Daoy (cell line): ENCODE data around the gene TPGS1. TPM values are rescaled to one million over a fixed set of nuclear protein-coding genes. Genes with fewer than 3 reads are reported as not detected.
A peak's percentile ranks its signal among the peaks of the same experiment; 100 is the strongest.

ENCODE experiments used
- DNase-seq: peaks from one replicate; pipeline ENCODE4 v3.0.0-alpha.2; 2015; ENCODE audit warnings: low read depth
- total RNA-seq: library from RNA; depleted of rRNA; stranded (reverse); fragments of >200 nt; shearing (Covaris generic); gene quantifications from 2 replicates; pipeline ENCODE4 v1.2.3, GENCODE V29; 2014; rRNA removed

The TPGS1 gene, protein sequence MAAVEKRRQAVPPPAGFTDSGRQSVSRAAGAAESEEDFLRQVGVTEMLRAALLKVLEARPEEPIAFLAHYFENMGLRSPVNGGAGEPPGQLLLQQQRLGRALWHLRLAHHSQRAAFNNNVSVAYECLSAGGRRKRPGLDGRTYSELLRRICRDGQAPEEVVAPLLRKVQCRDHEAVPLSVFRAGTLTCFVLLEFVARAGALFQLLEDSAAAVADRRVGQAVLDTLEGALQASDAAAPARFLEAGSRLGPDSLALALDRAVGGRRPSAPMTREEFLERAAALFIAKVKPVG
- total RNA-seq, result 54.9 and 58.9 TPM in 2 replicates

DNA sequence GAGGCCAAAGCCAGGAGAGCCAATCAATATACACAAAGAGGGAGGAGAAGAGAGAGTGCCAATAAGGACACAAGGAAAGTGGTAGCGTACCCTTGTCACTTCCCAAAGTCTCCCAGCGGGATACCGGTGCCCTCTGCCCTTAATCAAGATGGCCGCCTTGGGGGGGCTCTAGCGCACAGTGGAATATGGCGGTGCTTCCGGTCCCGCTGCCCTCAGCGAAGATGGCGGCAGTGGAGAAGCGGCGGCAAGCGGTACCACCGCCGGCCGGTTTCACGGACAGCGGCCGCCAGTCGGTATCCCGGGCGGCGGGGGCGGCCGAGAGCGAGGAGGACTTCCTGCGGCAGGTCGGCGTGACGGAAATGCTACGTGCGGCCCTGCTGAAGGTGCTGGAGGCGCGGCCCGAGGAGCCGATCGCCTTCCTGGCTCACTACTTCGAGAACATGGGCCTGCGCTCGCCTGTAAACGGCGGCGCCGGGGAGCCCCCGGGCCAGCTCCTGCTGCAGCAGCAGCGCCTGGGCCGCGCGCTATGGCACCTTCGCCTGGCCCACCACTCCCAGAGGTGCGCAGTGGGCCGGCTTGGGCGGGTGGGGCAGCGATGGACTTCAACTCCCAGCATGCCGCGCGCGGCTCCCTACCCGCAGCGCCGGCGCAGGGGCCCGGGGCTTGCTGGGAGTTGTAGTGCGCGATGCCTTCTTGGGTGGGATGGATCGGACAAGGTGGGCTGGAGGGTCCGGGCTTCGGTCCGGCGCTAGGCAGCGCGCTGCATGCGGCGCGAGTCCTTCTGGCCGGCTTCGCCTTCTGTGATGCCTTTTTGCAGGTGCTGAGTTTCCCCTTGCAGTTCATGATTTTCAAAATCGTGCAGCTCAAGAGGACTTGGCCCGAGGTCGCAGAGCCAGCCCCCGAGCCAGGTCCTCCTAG, at the start of gene TPGS1:
Gene TPGS1, plus strand, starts transcription at position 212 of the 918 bp plus-strand sequence. Its CDS starts 10 bp downstream, at position 222.
- DNase-seq, result peak; percentile 89

GRCh38 chr19:457636-458035, 49.7 kb upstream of the TPGS1 start:
- no peak for DNase-seq

GRCh38 chr19:458091-459042, 48.9 kb upstream of the TPGS1 start:
- DNase-seq, result no peak

- peak; percentile 44 for DNase-seq
These were observed 47.4 kb upstream of the TPGS1 start for GRCh38 chr19:459724-460511.

DNA sequence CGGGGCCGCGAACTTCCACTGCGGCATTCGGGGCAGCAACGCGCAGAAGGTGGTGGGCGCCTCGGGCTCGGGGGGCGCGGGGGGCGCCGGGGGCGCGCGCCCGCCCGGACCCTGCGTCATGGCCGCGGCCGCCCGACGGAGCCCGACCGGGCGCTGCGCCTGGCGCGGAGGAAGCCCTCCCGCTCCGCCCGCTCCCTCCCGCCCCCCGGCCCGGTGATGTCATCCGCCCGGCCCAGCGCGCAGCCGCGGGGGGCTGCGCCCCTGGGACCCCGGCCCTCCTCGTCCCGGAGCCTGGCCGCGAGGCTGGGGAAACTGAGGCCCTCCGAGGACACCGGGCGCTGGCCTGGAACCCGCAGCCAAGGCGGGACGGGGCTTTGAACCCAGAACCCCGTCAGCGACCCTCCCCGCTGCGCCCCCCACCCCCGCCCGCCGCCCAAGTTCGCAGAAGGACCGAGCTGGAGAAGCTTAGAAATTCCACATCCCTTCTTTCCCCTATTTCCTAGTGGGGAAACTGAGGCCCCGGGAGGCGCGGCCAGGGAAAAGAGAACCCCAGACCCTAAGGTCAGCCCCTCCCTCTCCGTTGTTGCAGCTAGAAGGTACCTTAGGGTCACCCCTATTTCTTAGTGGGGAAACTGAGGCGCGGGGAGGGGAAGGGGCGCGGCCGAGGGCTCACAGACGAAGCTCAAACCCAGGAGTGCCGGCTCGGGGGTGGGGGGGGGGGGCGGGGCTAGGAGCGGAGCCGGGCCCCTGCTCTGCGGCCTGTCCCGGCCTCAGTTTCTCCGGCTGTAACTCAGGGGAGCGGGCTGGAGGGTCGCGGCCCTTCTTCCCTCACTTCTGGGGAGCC, 46.2 kb upstream of the TPGS1 start, which contains the start of gene SHC2:
Gene SHC2, minus strand, starts transcription at position 157 of the 844 bp plus-strand sequence. Its CDS starts 37 bp downstream, at position 120.
- DNase-seq, result no peak

DNA sequence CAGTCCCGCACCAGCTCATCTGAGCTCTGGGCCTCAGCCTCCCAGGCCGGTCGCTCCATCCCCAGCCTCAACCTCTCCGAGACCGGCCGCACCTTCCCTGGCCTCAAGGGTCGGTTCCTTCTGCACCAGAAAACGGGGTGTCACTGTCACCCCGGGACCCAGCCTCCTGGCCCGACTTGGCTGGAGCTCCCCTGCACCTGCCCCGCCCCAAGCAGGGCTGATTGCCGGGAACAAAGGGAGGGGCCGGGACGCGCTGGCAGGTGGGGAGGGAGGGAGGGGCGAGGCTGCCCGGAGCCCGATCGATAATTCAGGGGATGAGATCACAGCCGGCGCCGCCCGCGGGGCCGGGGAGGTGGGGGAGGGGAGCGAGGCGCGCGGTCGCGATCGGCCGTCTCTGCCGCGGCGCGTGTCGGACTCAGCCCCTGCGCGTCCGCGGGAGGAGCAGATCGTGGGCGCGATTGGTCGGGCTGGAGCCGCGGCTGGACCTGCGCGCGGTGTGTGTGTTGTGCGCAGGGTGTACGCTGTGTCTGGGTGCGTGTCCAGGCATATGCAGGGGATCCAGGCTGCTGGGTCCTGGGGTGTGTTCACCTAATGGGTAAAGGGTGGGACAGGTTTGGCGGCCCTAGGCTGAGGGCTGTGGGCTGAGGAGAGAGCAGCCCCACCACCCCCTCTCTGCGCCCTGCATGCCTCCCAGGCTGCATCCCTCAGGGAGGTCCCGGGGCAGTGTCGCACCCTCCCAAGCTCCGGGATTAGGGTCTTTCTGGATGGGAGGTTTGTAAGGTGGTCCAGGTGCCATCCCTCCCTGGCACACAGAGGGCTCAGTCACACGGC, 45.4 kb upstream of the TPGS1 start:
- peak; percentile 29 for DNase-seq

DNA sequence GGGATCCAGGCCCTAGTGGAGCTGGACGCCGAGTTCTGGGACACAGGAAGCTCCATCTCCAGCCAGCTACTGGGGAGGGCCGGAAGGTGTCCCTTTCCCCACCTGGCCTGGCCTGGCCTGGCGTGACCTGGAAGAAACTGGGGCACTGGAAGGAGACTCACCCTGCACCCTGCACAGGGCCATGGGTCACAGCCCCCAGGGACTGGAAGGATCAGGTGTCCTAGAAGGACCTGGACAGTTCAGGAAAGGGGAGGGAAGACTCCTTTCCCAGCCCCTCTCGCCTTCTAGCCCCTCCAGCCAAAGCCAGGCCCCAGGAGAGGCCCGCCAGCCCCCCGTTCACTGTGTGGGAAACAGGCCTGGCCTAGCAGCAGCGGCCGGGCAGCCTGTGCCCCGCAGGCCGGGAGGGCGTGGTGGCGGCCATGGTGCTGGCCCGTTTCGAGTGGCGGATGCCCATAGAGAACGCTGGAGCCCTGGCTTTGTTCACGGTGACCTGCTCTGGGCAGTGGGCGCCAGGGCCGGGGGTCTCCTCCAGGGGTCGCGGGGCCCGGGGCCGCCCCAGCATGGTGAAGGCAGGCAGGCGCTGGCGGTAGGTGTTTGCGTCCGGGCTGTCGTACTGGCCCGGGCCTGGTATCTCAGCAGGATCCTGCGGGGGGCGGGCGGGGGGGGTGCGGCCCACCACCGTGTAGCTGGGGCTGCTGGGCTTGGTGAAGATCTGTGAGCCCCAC, 43.7 kb upstream of the TPGS1 start:
- no peak for DNase-seq

DNA sequence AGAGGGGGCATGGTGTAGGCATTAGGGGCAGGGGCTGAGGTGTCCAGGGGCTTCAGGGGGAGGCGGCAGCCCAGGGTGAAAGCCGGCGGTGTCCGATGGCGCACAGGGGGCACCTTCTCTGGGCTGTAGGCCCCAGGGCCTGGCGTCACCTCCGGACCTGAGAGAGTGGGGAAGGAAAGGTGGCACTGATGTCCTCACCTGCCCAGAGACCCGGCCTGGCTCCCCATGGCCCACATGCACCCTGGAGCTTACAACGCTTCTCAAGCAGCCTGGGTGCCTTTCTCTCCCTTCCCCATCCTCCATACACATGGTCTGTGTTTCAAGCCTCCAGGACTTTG, 43.1 kb upstream of the TPGS1 start:
- no peak for DNase-seq

DNA sequence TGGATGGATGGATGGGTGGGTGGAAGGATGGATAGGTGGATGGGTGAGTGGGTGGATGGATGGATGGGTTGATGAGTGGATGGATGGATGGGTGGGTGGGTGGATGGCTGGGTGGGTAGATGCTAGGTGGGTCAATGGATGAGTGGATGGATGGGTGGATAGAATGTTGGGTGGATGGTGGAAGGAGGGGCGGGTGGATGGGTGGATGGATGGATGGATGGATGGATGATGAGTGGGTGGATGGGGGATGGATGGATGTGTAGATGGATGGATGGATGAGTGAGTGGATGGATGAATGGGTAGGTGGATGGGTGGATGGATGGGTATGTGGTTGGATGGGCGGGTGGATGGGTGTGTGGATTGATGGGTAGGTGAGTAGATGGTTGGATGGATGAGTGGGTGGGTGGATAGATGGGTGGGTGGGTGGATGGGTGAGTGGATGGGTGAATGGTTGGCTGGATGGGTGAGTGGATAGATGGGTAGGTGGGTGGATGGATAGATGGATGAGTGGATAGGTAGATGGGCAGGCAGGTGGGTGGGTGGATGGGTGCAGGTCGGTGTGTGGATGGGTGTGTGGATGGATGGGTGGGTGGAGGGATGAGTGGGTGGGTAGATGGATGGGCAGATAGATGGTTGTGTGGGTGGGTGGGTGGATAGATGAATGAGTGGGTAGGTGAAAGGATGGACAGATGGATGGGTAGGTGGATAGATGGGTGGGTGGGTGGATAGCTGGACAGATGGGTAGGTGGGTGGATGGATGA, 42.1 kb upstream of the TPGS1 start:
- no peak for DNase-seq

DNA sequence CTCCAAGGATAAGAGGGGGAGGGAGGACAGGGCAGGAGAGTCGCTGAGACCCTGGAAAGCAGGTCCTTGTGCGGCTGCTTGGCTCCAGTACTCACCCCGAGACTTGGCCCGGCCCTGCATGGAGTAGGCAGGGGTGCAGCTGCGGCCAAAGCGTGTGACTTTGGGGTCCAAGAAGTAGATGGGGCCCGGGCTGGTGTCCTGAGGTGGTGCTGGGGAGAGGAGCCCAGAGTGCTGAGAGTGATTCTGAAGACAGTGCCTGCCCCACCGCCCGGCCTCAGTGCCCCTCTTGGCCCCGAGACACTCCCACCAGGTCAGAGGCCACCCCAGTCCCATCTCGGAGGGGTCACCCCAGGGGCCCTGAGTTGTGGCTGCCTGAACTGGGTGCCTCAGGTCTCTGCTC, 39.7 kb upstream of the TPGS1 start:
- DNase-seq, result no peak

DNA sequence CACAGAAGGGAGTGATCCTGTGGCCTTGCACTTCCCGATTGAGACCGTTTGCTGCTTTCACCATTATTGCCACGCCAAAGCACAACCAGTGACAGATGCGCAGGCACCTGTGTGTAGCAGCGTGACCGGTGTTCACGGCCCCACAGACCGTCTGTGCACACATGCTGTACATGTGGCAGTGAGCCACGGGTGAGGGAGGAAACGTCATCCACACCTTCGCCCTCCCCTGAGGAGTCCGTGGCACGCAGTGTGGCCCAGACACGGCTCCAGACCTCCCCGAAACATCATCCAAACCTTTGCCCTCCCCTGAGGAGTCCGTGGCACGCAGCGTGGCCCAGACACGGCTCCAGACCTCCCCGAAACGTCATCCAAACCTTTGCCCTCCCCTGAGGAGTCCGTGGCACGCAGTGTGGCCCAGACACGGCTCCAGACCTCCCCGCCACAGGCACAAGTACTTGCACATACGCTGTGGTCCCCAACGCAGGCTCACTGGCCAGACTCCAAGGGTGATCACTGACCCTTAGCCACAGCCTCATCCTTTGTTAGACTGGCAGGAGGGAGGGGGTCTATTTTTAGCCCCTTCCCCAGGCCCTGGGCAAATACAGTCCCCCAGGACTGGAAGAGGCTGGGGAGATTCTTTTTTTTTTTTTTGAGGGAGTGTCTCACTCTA, 38.6 kb upstream of the TPGS1 start:
- DNase-seq, result no peak

DNA sequence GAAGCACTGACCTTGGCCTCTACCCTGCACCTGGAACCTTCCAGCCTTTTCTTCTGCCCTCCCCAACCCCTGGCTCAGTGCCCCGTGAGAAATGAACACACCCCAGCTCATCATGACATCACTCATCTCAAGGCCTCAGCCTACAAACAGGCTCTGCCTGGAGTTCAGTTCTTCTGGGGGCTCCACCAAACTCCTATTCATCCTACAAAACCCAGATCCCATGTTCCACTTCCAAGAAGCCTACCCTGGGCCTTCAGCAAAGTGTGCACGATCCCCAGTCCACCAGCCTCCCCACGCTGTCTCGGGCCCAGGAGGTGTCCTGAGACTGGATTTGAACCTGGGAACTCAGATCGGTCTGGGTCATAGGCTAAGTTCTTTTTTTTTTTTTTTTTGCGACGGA, 37.5 kb upstream of the TPGS1 start:
- no peak for DNase-seq

- no peak for DNase-seq
These were observed 36.6 kb upstream of the TPGS1 start for GRCh38 chr19:470701-471100.

GRCh38 chr19:472005-472858, 35.1 kb upstream of the TPGS1 start:
- no peak for DNase-seq

GRCh38 chr19:474126-475078, 32.9 kb upstream of the TPGS1 start:
- DNase-seq, result no peak
